GM12892 (cell line): Measurements from ENCODE around the gene CSNK2A1.

Experiments used
- DNase-seq: peaks from one replicate; pipeline ENCODE4 v3.0.0; 2011; ENCODE audit not compliant: insufficient read length
- FAIRE-seq: peaks from 2 replicates; lab custom pipeline; 2011; peaks lifted over from hg19 to GRCh38; lab: Jason Lieb, UNC
- POLR2A ChIP-seq: IDR thresholded peaks from 2 replicates; pipeline ENCODE4 v1.6.1; 2011; ENCODE audit warnings: low read depth, low read length, control low read depth
- POLR2AphosphoS5 ChIP-seq: IDR thresholded peaks from 2 replicates; pipeline ENCODE4 v1.6.1; 2011; ENCODE audit warnings: low read depth, low read length, control low read depth
- TAF1 ChIP-seq: IDR thresholded peaks from 2 replicates; pipeline ENCODE4 v1.6.1; 2011; ENCODE audit warnings: low read depth, mild to moderate bottlenecking, control low read depth, low read length, borderline replicate concordance

Gene CSNK2A1

DNA sequence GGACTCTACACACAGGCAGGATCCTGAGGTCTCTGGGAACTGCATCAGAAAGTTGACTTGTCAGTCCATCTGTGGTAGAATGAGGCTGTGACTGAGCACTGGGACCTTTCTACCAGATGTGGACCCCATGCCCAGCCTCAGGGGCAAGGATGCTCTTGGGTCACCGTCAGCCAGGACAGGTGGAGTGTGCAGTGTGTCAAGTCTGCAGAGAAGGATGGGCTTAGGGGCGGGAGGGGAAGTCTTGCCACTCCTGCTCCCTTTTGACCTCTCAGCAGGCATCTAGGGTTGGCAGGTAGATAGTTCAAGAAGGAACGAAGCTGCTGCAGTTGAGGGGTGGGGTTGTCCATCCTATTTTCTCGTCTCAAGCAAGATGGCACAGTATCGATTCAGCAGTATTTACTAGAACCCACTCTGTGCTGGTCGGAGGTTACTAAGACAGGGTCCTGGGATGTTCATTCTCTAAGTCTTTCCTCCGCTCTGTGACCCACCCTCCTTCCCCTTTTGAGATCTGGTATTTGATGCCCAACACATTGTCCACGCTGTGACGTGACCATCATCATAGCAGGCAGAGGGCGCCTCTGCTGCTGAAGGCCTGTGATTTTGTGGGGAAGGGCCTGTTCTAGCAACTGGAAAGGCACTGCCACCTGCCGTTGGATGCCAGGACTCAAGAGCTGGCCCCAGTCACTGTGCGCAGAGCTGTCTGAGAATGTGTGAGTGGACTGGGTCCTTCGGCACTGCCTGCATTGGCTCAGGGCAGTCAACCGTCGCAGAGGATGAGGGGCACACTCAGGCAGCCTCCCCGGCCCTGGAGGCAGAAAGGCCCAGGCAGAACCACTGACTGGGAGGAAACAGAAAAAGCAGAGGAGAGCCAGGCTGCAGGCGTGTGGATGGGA is 112.3 kb downstream of the CSNK2A1 start:
- FAIRE-seq, result no peak
- no peak for DNase-seq
- TF ChIP-seq TAF1 (no peak), POLR2A (no peak), POLR2AphosphoS5 (no peak)

DNA sequence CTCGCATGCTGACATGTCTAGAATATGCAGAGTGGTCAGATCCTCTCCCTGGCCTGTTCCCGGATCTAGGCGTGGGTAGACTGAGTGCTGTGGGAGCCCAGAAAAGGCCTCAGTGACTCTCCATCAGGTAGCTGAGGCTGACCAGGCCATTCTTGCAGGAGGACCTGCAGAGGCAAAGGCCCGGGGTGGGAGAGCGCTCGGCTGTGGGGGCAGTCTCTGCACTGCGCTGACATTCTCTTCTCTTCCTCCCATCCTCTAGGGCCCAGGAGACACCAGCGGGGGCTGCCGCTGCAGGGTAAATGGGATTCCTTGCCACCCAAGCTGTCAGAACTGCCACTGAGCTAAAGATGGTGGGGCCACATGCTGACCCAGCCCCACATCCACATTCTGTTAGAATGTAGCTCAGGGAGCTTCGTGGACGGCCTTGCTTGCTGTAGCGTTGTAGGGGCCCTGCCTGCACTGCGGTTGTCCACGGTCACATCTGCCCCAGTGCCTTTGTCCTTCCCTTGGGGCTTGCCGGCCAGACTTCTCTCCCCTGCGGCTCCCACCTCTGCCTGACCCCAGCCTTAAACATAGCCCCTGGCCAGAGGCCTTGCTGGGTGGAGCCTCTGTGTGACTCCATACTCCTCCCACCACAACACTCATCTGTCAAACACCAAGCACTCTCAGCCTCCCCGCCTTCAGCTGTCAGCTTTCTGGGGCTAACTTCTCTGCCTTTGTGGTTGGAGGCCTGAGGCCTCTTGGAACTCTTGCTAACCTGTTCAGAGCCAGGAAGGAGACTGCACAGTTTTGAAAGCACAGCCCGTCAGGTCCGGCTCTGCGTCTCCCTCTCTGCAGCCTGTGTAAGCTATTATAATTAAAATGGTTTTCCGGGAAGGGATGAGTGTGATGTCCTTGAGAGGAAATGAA is 113.2 kb downstream of the CSNK2A1 start:
- no peak for FAIRE-seq
- DNase-seq, result no peak
- TF ChIP-seq POLR2A (no peak), POLR2AphosphoS5 (no peak), TAF1 (no peak)

DNA sequence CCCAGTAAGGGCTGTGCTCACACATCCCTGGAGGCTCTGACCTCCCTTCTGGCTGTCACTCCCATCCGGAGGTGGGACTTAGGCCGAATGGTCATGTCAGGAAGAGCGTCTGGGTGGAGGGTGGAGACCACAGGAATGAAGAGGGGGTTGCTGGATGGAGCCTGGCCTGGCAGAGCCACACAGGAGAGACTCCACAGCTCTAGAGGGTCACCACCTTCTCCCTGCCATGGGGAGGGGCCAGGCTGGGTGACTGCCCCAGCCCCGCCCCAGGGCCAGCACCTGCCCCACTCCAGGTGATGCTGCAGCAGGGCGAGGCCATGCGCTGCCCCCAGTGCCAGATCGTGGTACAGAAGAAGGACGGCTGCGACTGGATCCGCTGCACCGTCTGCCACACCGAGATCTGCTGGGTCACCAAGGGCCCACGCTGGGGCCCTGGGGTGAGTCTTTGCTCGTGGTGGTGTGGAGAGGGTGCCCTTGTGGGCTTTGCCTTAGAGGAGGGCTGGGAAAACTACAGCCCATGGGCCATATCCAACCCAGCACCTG is 114.9 kb downstream of the CSNK2A1 start:
- TF ChIP-seq POLR2A, result no peak
- TF ChIP-seq TAF1, result no peak
- TF ChIP-seq POLR2AphosphoS5, result no peak
- no peak for DNase-seq
- no peak for FAIRE-seq

DNA sequence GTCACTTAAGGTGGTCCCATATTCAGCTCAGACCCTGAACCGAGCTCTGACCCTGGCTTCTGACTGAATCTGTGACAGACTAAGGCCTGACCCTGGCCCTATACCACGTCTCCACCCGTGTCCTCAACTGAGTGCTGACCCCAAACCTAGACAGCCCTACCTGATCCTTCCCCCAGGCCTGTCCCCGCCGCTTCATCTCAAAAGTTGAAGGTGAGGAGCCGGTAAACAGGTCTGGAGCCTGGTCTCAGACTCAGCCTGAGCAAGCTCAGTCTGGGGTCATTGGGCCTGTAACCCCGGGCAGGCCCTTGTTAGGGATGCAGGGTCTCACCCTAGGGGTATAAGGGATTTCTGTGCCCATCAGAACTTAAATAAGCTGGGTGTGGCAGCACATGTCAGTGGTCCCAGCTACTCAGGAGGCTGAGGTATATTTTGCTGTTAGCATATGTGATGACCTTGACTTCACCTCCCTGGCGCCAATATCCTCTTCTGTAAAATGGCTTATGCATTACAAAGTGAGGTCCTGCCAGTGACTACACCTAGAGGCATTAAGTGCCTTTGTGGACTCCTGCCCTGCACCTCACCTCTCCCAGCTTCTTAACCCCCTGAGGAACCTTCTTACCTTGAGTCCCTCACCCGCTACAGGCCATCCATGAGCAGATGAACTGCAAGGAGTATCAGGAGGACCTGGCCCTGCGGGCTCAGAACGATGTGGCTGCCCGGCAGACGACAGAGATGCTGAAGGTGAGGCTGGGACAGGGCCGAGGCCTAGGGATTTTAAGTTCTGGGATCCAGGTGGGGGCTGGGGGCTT is 115.5 kb downstream of the CSNK2A1 start:
- FAIRE-seq, result no peak

DNA sequence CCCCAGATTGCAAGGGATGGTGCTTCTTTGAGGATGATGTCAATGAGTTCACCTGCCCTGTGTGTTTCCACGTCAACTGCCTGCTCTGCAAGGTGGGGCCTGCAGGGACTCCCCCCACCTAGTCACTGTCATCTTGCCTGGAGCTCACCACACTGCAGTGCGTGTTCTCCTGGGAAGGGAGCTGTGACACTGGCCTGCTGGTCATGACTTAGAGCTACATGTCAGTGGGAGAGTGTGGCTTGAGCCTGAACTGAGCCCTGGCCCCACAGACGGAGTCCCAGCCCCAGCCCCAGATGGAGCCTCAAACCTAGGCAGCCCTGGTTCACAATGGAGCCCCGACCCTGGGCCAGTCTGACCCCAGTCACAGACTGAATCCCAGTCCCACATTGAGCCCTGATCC is 116.2 kb downstream of the CSNK2A1 start:
- FAIRE-seq, result no peak
- TF ChIP-seq POLR2AphosphoS5 (no peak), POLR2A (no peak), TAF1 (no peak)
- no peak for DNase-seq

More for the DNA sequence above, 115.5 kb downstream of the CSNK2A1 start:
- TF ChIP-seq POLR2AphosphoS5 (no peak), POLR2A (no peak), TAF1 (no peak)
- DNase-seq, result no peak

DNA sequence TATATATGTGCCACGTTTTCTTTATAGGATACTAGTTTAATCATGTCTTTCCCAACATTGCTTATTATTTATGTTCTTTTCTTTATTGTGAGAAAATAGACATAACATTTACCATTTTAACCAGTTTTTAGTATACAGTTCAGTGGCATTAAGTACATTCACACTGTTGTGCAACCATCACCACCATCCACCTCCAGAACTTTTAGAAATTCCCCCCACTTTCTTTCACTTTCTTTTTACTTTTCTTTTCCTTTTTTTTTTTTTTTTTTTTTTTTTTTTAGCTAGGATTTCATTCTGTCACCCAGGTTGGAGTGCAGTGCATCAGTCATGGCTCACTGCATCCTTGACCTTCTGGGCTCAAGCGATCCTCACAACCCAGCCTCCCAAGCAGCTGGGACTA is 117.0 kb downstream of the CSNK2A1 start:
- no peak for DNase-seq
- FAIRE-seq, result no peak
- TF ChIP-seq POLR2AphosphoS5 (no peak), TAF1 (no peak), POLR2A (no peak)
